Measurements from ENCODE around the gene HIVEP1. TPM values are rescaled to one million over a fixed set of nuclear protein-coding genes. Genes with fewer than 3 reads are reported as not detected.

Gene HIVEP1
- polyA plus RNA-seq, 1 of the 3 experiments (the other 2 are of a cell fraction): 7.7 TPM

DNA sequence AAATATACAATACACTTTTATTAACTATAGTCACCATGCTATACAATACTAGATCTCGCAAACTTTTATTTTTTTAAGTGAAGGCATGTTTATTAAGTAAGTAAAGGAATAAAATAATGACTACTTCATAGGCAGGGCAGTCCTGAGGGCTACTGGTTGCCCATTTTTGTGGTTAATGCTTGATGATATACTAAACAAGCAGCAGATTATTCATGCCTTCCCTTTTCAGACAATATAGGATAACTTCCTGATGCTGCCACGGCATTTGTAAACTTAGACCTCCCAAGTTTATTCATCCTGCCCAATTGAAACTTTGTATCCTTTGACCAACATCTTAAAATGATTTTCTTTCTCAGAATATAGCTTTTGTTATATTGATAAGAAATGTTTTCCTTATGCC lies 24.7 kb upstream of the HIVEP1 start:
- H3K4me2 ChIP-seq: no peak overlapping the region
- H3K9me3 ChIP-seq: no peaks in the 10 kb centered on the region
- no peaks in the 10 kb centered on the region for H3K36me3 ChIP-seq (replicated peaks in 1 of 2; ENCODE audit: control insufficient read depth in 1 of 2, insufficient read depth in 2 of 2, low read length in 1 of 2)
- ChIA-PET CTCF (no interaction called here), POLR2A (no interaction called here)
- H3K4me1 ChIP-seq (ENCODE audit: control insufficient read depth in 1 of 2, insufficient read depth in 2 of 2, low read depth in 1 of 2, low read length in 1 of 2): no peaks in the 10 kb centered on the region; a peak in 1 of 4 replicates
- H2AFZ ChIP-seq (ENCODE audit: low read depth): no peak overlapping the region; the same call in 1 of the 2 replicates
- no peaks in the 10 kb centered on the region for H3K27me3 ChIP-seq (ENCODE audit: insufficient read depth)
- peaks cover 8% of the 10 kb centered on the region for H3F3A ChIP-seq (replicated peaks; ENCODE audit: insufficient read depth)
- TF ChIP-seq NFIC (IDR thresholded peaks at IDR 0.05; ENCODE audit: borderline replicate concordance): no peak
- TF ChIP-seq MXI1 (IDR thresholded peaks at IDR 0.05; ENCODE audit: low read depth, low read length): no peak
- TF ChIP-seq FOXJ3 (CRISPR knock-in tag; IDR thresholded peaks at IDR 0.05): no peak
- TF ChIP-seq EP300 (IDR thresholded peaks at IDR 0.05; ENCODE audit: borderline replicate concordance in 1 of 2, low read depth in 1 of 2, low read length in 1 of 2): no peak
- no peak for TF ChIP-seq NRF1 (IDR thresholded peaks at IDR 0.05; ENCODE audit: low read depth, low read length)
- no peak for TF ChIP-seq TCF12 (IDR thresholded peaks at IDR 0.05)
- no peak for TF ChIP-seq GATA2 (CRISPR knock-in tag; IDR thresholded peaks at IDR 0.05)
- no peak for TF ChIP-seq USF1 (IDR thresholded peaks at IDR 0.05; ENCODE audit: borderline replicate concordance, low read depth)
- TF ChIP-seq MEF2A (IDR thresholded peaks at IDR 0.05; ENCODE audit: borderline replicate concordance, low read depth): no peak
- no peak for TF ChIP-seq EZH2phosphoT487 (IDR thresholded peaks at IDR 0.05; ENCODE audit: borderline replicate concordance, low read depth)
- TF ChIP-seq POLR2AphosphoS5 (IDR thresholded peaks at IDR 0.05; ENCODE audit: low read depth, low read length): no peak
- no peaks in the 10 kb centered on the region for H3K79me2 ChIP-seq (ENCODE audit: insufficient read depth)
- no peak for DNase-seq
- WGBS (ENCODE audit: low lambda C conversion rate): 65% methylated on average over 2 of the region's 2 CpGs
- H3K4me3 ChIP-seq (ENCODE audit: low read depth in 2 of 2, low read length in 1 of 2): no peak overlapping the region
- no peak overlapping the region for H3K9ac ChIP-seq
- H3K9me2 ChIP-seq: no peaks in the 10 kb centered on the region
- no peaks in the 10 kb centered on the region for H4K20me1 ChIP-seq (ENCODE audit: insufficient read depth)
- no peak overlapping the region; a peak in 1 of 4 replicates for H3K27ac ChIP-seq (ENCODE audit: low read depth in 2 of 2, low read length in 1 of 2)

GRCh38 chr6:11989386-11989785 lies 22.7 kb upstream of the HIVEP1 start:
- H4K20me1 ChIP-seq (ENCODE audit: insufficient read depth): no peaks in the 10 kb centered on the region
- H3K4me2 ChIP-seq: no peak overlapping the region
- peak; percentile 41 for TF ChIP-seq JUND (IDR thresholded peaks at IDR 0.05)
- TF ChIP-seq, protein P1, sequence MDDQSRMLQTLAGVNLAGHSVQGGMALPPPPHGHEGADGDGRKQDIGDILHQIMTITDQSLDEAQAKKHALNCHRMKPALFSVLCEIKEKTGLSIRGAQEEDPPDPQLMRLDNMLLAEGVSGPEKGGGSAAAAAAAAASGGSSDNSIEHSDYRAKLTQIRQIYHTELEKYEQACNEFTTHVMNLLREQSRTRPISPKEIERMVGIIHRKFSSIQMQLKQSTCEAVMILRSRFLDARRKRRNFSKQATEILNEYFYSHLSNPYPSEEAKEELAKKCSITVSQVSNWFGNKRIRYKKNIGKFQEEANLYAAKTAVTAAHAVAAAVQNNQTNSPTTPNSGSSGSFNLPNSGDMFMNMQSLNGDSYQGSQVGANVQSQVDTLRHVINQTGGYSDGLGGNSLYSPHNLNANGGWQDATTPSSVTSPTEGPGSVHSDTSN (IDR thresholded peaks at IDR 0.05): peak; percentile 76
- no peak for TF ChIP-seq NRF1 (IDR thresholded peaks at IDR 0.05; ENCODE audit: low read depth, low read length)
- peak; percentile 61 for TF ChIP-seq TCF12 (IDR thresholded peaks at IDR 0.05)
- TF ChIP-seq FOSL2 (IDR thresholded peaks at IDR 0.05; ENCODE audit: borderline replicate concordance, low read depth): peak; percentile 48; the same call in 1 of the 2 replicates
- no peak for TF ChIP-seq IRF3 (IDR thresholded peaks at IDR 0.05; ENCODE audit: low read depth, low read length)
- TF ChIP-seq MXI1 (IDR thresholded peaks at IDR 0.05; ENCODE audit: low read depth, low read length): no peak
- TF ChIP-seq TEAD4 (IDR thresholded peaks at IDR 0.05; ENCODE audit: borderline replicate concordance, insufficient read depth): peak; percentile 47; the same call in 1 of the 2 replicates
- no peak for TF ChIP-seq USF1 (IDR thresholded peaks at IDR 0.05; ENCODE audit: borderline replicate concordance, low read depth)
- peak; percentile 17; the same call in 1 of the 2 replicates for TF ChIP-seq NFIC (IDR thresholded peaks at IDR 0.05; ENCODE audit: borderline replicate concordance)
- no peak for TF ChIP-seq MAX (IDR thresholded peaks at IDR 0.05; ENCODE audit: low read depth)
- TF ChIP-seq SMC3 (IDR thresholded peaks at IDR 0.05; ENCODE audit: low read depth, low read length): no peak
- TF ChIP-seq EP300 (IDR thresholded peaks at IDR 0.05; ENCODE audit: borderline replicate concordance in 1 of 2, low read depth in 1 of 2, low read length in 1 of 2): peak in 1 of 2 experiments; percentile 48; a peak in 1 of 4 replicates
- WGBS (ENCODE audit: low lambda C conversion rate): 65% methylated on average over 2 of the region's 2 CpGs
- peak overlapping the region in 1 of 2 experiments; percentile 30; a peak in 1 of 4 replicates for H3K27ac ChIP-seq (ENCODE audit: low read depth in 2 of 2, low read length in 1 of 2)
- DNase-seq: no peak
- H3K79me2 ChIP-seq (ENCODE audit: insufficient read depth): no peaks in the 10 kb centered on the region
- H3F3A ChIP-seq (replicated peaks; ENCODE audit: insufficient read depth): peaks cover 8% of the 10 kb centered on the region
- ChIA-PET CTCF (no interaction called here), POLR2A (no interaction called here)
- H2AFZ ChIP-seq (ENCODE audit: low read depth): no peak overlapping the region
- no peaks in the 10 kb centered on the region; a peak in 1 of 4 replicates for H3K4me1 ChIP-seq (ENCODE audit: control insufficient read depth in 1 of 2, insufficient read depth in 2 of 2, low read depth in 1 of 2, low read length in 1 of 2)
- no peak overlapping the region for H3K9ac ChIP-seq
- H3K36me3 ChIP-seq (replicated peaks in 1 of 2; ENCODE audit: control insufficient read depth in 1 of 2, insufficient read depth in 2 of 2, low read length in 1 of 2): no peaks in the 10 kb centered on the region
- no peaks in the 10 kb centered on the region for H3K9me2 ChIP-seq
- H3K27me3 ChIP-seq (ENCODE audit: insufficient read depth): no peaks in the 10 kb centered on the region
- H3K4me3 ChIP-seq (ENCODE audit: low read depth in 2 of 2, low read length in 1 of 2): no peak overlapping the region
- no peaks in the 10 kb centered on the region for H3K9me3 ChIP-seq

Data from SK-N-SH (cell line).